ENCODE data around the gene TBR1. TPM values are rescaled to one million over a fixed set of nuclear protein-coding genes. Genes with fewer than 3 reads are reported as not detected.

Gene TBR1
- total and polyA plus RNA-seq, 2 of the 4 experiments (the other 2 are of a cell fraction) = not detected

GRCh38 chr2:161424394-161424769, 8.3 kb downstream of the TBR1 start:
- in situ Hi-C loops (cut with MboI; ENCODE audit: low sequenced_read_pairs) (no loop called here), dilution Hi-C loops (cut with HindIII; ENCODE audit: low sequenced_read_pairs, unreplicated experiment) (no loop called here), intact Hi-C loops (cut with micrococcal nuclease) (loop anchor here (10.0 kb wide), 1 partner anchor 700 kb away; no protein-coding TSS in a partner anchor)
- Histone ChIP-seq H3K9ac (ENCODE audit: low read depth, low read length) (no peak overlapping the region), H3K18ac (ENCODE audit: low read depth, low read length) (no peak overlapping the region), H3K79me1 (ENCODE audit: low read depth in 1 of 2, low read length in 2 of 2) (no peaks in the 10 kb centered on the region), H3K4me1 (ENCODE audit: control insufficient read depth, insufficient read depth, low read length) (no peaks in the 10 kb centered on the region; the same call in 1 of the 2 replicates), H2AK9ac (replicated peaks; ENCODE audit: low read depth, low read length, poor library complexity) (no peak overlapping the region), H3K56ac (ENCODE audit: extremely low read depth, insufficient read depth, low read length) (no peak overlapping the region), H2AK5ac (ENCODE audit: low read depth, low read length) (no peak overlapping the region), H3K36me3 (ENCODE audit: control insufficient read depth, insufficient read depth, low read length) (no peaks in the 10 kb centered on the region), H4K8ac (ENCODE audit: low read depth in 2 of 2, low read length in 2 of 2) (no peak overlapping the region), H3K14ac (replicated peaks; ENCODE audit: low read depth, low read length) (no peak overlapping the region), H3K27me3 (ENCODE audit: control insufficient read depth, insufficient read depth, low read length) (peaks cover 89% of the 10 kb centered on the region), H3K9me1 (ENCODE audit: insufficient read depth, low read length) (no peaks in the 10 kb centered on the region), H2AFZ (replicated peaks; ENCODE audit: low read length, poor library complexity) (no peak overlapping the region), H2BK15ac (ENCODE audit: low read depth, low read length) (no peak overlapping the region), H4K20me1 (ENCODE audit: insufficient read depth, low read length) (0 out of 2 replicates have a peak, but pooled peaks cover 4% of the 10 kb centered on the region), H3K23ac (ENCODE audit: low read depth, low read length) (no peak overlapping the region), H3K4me2 (ENCODE audit: low read depth, low read length) (no peak overlapping the region; the same call in 1 of the 2 replicates), H4K5ac (ENCODE audit: low read depth, low read length) (no peak overlapping the region), H3K4ac (ENCODE audit: low read depth, low read length) (no peak overlapping the region), H2BK5ac (ENCODE audit: low read depth, low read length, poor library complexity, severe bottlenecking) (no peak overlapping the region), H3K9me3 (ENCODE audit: control insufficient read depth, insufficient read depth, low read length) (peaks cover 22% of the 10 kb centered on the region), H3K4me3 (ENCODE audit: insufficient read depth, low read depth, low read length) (no peak overlapping the region), H2BK120ac (ENCODE audit: low read depth, low read length) (no peak overlapping the region), H2BK20ac (ENCODE audit: low read depth, low read length) (no peak overlapping the region), H3K27ac (ENCODE audit: insufficient read depth, low read length) (no peak overlapping the region), H4K91ac (ENCODE audit: insufficient read depth, low read depth, low read length) (no peak overlapping the region)
- DNase-seq = no peak
- 11% methylated on average over 2 of the region's 9 CpGs; no CpG with 5 or more reads in 1 of the 2 experiments for WGBS, 2 experiments (ENCODE audit: extremely low coverage in 2 of 2, insufficient read length in 1 of 2)
- ChIA-PET CTCF (interaction anchor here (0.8 kb wide), 1 partner anchor 10 kb away, joined by 3 read pairs; no protein-coding TSS in a partner anchor), POLR2A (ENCODE audit: unreplicated experiment) (no interaction called here)
- no TSS peak for BruUV-seq (replicated peaks)
- ATAC-seq (ENCODE audit: low read depth) = no peak
- TF ChIP-seq CEBPB (IDR thresholded peaks at IDR 0.05; ENCODE audit: low read depth, low read length) (no peak), CTCF (conservative IDR thresholded peaks at IDR 0.05; ENCODE audit: low read depth, low read length) (no peak), RCOR1 (IDR thresholded peaks at IDR 0.05; ENCODE audit: insufficient replicate concordance, low read length) (no peak), MAFK (IDR thresholded peaks at IDR 0.05; ENCODE audit: low read depth, low read length) (no peak), NFE2L2 (IDR thresholded peaks at IDR 0.05; ENCODE audit: low read depth, low read length) (no peak), USF2 (IDR thresholded peaks at IDR 0.05; ENCODE audit: low read depth, low read length) (no peak), POLR2A (IDR thresholded peaks at IDR 0.05; ENCODE audit: low read depth, low read length) (no peak), MAZ (IDR thresholded peaks at IDR 0.05; ENCODE audit: borderline replicate concordance, low read depth, low read length) (no peak)
